Smooth muscle cell (in vitro differentiated cells): ENCODE measurements around the gene OR2W1. TPM values are rescaled to one million over a fixed set of nuclear protein-coding genes. Genes with fewer than 3 reads are reported as not detected.

ENCODE experiments used
- DNase-seq: peaks from one replicate; lab custom pipeline; 2025; ENCODE audit not compliant: unreplicated experiment; lab: John Stamatoyannopoulos, UW
- H2AFZ ChIP-seq: fragments of 200-600 bp; sonication (generic); 2 replicates; pipeline ENCODE4 v1.6.0; 2016; ENCODE audit warnings: antibody characterized with exemption, low read depth, mild to moderate bottlenecking
- H3F3A ChIP-seq: fragments of 200-600 bp; sonication (generic); 2 replicates; pipeline ENCODE4 v1.6.0; 2017; ENCODE audit warnings: antibody characterized with exemption, low read depth
- H3K27ac ChIP-seq: fragments of 200-600 bp; sonication (generic); 2 replicates; pipeline ENCODE4 v1.5.1; 2016; ENCODE audit warnings: low read depth, mild to moderate bottlenecking
- H3K27me3 ChIP-seq: fragments of 200-600 bp; sonication (generic); 2 replicates; pipeline ENCODE4 v1.6.1; 2016; ENCODE audit warnings: low read depth, mild to moderate bottlenecking
- H3K36me3 ChIP-seq: fragments of 200-600 bp; sonication (generic); 2 replicates; pipeline ENCODE4 v1.5.1; 2016; ENCODE audit warnings: low read depth
- H3K4me1 ChIP-seq: fragments of 200-600 bp; sonication (generic); 2 replicates; pipeline ENCODE4 v1.5.1; 2016; ENCODE audit warnings: low read depth
- H3K4me2 ChIP-seq: fragments of 200-600 bp; sonication (generic); 2 replicates; pipeline ENCODE4 v1.6.0; 2016; ENCODE audit warnings: mild to moderate bottlenecking
- H3K4me3 ChIP-seq: fragments of 200-600 bp; sonication (generic); 2 replicates; pipeline ENCODE4 v1.5.1; 2016; ENCODE audit warnings: mild to moderate bottlenecking
- H3K79me2 ChIP-seq: fragments of 200-600 bp; sonication (generic); 2 replicates; pipeline ENCODE4 v1.6.0; 2016; ENCODE audit warnings: low read depth, mild to moderate bottlenecking
- H3K9ac ChIP-seq: fragments of 200-600 bp; sonication (generic); 2 replicates; pipeline ENCODE4 v1.6.0; 2016; ENCODE audit warnings: low read depth
- H3K9me3 ChIP-seq: fragments of 200-600 bp; sonication (generic); replicated peaks from 2 replicates; pipeline ENCODE4 v1.5.1; 2016; ENCODE audit warnings: low read depth
- H4K20me1 ChIP-seq: fragments of 200-600 bp; sonication (generic); 2 replicates; pipeline ENCODE4 v1.6.0; 2016; ENCODE audit warnings: low read depth
- CTCF ChIP-seq: fragments of 200-600 bp; sonication (generic); IDR thresholded peaks from 2 replicates; pipeline ENCODE4 v1.5.1; 2017; ENCODE audit warnings: borderline replicate concordance, mild to moderate bottlenecking, antibody characterized with exemption; ENCODE audit not compliant: insufficient read depth, poor library complexity, severe bottlenecking
- WGBS: methylation state at CpG from one replicate; pipeline ENCODE4 v1.1.7; 2016; ENCODE audit warnings: low lambda C conversion rate; 5-methylcytosine and 5-hydroxymethylcytosine counted together
- polyA plus RNA-seq: library from polyadenylated mRNA; unstranded; fragments of >200 nt; fragmentation: Nextera tagmentation; extraction: Ambion mirVana; gene quantifications from 2 replicates; pipeline ENCODE4 v1.2.1, GENCODE V29; 2016
- total RNA-seq: library from RNA; depleted of rRNA; stranded (reverse); fragments of >200 nt; gene quantifications from 2 replicates; pipeline ENCODE4 v1.2.3, GENCODE V29; 2014

OR2W1 gene
- total and polyA plus RNA-seq, 2 experiments from 2014 or later, result not detected

DNA sequence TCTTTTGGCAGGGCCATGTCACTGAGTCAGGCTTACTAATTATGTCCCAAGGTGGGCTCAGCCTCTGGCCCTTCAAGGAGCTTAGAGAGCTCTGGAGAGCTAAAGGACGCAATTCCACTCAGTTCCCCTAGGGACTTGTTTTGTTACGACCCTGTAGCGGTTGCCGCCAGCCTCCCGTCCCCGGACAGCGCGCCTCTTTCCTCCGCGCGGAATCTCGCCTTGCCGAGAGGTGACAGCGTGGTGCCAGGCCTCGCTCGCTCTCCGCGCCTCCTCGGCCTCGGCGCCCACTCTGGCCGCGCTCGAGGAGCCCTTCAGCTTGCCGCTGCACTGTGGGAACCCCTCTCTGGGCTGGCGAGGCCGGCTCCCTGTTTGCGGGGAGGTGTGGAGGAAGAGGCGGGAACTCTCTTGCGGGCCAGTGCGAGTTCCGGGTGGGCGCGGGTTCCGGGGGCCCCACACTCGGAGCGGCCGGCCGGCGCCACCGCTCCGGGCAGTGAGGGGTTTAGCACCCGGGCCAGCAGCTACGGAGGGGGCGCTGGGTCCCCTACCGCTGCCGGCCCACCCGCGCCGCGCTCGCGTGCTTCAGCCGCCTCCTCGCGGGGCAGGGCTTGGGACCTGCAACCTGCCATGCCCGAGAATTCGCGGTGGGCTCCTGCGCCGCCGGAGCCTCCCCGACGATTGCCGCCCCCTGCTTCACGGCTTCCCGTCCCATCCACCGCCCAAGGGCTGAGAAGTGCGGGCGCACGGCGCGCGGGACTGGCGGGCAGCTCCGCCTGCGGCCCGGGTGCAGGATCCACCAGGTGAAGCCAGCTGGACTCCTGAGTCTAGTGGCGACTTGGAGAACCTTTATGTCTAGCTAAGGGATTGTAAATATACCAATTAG is 30.0 kb downstream of the OR2W1 start:
- Histone ChIP-seq H3K4me1 (peaks cover 5% of the 10 kb centered on the region), H3F3A (no peaks in the 10 kb centered on the region), H3K9me3 (no peaks in the 10 kb centered on the region), H3K4me2 (no peak overlapping the region), H3K4me3 (no peak overlapping the region), H4K20me1 (no peaks in the 10 kb centered on the region), H3K27me3 (peaks cover 23% of the 10 kb centered on the region), H3K9ac (no peak overlapping the region), H2AFZ (no peak overlapping the region), H3K27ac (no peak overlapping the region), H3K36me3 (no peaks in the 10 kb centered on the region), H3K79me2 (no peaks in the 10 kb centered on the region)
- DNase-seq, result no peak
- 99% methylated on average over 75 of the region's 79 CpGs for WGBS
- TF ChIP-seq CTCF, result no peak

DNA sequence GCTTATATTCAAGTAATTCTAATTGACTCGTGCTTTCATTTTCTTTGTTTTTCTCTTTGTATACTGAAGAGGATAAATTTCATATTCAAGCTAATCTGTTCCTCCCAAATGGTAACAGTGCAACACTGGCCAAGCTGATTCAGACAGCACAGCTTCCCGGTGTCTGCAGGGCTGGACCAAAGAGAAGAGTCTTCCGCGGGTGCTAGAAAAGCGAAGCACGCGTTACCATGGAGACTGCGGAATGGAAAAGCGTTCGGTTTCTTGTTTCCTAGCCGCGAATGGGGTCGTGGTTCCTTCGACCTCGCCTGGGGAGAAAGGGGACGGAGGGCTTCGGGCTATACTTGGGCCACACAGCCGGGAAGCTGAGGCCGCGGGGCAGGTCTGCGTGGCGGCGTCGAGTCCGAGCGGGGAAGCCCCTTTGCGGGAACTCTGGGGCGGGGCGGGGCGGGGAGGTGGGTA is 33.7 kb downstream of the OR2W1 start:
- Histone ChIP-seq H3K79me2 (no peaks in the 10 kb centered on the region), H3K4me3 (peak overlapping the region; percentile 65), H2AFZ (peak overlapping the region; percentile 95), H3K36me3 (no peaks in the 10 kb centered on the region), H3K4me1 (peaks cover 5% of the 10 kb centered on the region), H3K4me2 (peak overlapping the region; percentile 84), H4K20me1 (no peaks in the 10 kb centered on the region), H3F3A (no peaks in the 10 kb centered on the region), H3K9ac (peak overlapping the region; percentile 47), H3K27me3 (peaks cover 47% of the 10 kb centered on the region), H3K27ac (no peak overlapping the region), H3K9me3 (no peaks in the 10 kb centered on the region)
- DNase-seq, result no peak
- 2% methylated on average over 29 of the region's 30 CpGs for WGBS
- TF ChIP-seq CTCF, result no peak

DNA sequence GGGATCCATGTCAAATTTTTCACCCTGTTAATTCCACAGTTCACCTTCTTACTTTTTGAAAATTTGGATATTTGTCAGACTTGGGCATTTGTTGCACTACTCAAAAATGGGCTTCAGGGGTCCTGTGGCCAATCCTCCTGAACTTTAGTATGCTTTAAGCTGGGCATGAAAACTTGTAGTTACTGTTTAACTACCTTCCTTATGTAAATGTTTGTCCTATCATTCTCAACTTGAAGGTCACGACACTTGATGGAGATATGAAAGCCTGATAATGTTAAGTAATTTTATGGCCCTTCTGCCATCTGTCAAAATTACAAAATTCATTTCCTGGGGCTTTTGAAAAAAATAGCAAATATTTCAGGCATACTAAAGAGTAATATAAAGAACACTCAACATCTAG is 35.6 kb downstream of the OR2W1 start:
- DNase-seq, result no peak
- WGBS, result 84% methylated on average over 1 of the region's 1 CpG
- no peaks in the 10 kb centered on the region for H3K79me2 ChIP-seq
- no peak overlapping the region for H2AFZ ChIP-seq
- no peaks in the 10 kb centered on the region for H4K20me1 ChIP-seq
- no peaks in the 10 kb centered on the region for H3K9me3 ChIP-seq
- TF ChIP-seq CTCF, result no peak
- H3K9ac ChIP-seq, result no peak overlapping the region
- H3K4me1 ChIP-seq, result peaks cover 5% of the 10 kb centered on the region
- H3K27ac ChIP-seq, result no peak overlapping the region
- no peaks in the 10 kb centered on the region for H3F3A ChIP-seq
- H3K27me3 ChIP-seq, result peaks cover 47% of the 10 kb centered on the region
- H3K36me3 ChIP-seq, result no peaks in the 10 kb centered on the region
- H3K4me3 ChIP-seq, result no peak overlapping the region
- no peak overlapping the region for H3K4me2 ChIP-seq

DNA sequence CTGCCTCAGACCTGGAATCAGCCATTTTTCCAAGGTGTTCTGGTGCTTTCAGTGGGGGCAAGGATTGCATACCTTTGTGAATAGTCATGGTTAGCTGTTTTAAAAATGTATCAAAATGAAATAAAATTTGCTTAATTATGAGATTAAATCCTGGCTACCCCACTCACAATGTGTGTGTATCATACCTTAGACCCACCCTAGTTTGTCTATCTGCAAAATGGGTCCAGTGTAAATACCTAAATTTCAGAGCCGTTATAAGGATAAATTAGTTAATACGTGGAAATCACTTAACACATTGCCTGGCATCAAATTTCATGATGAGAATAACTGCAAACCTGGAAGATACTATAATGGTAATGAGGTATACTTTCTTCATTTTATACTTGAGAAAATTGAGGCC is 36.9 kb downstream of the OR2W1 start:
- Histone ChIP-seq H3K4me1 (peaks cover 5% of the 10 kb centered on the region), H3K9me3 (no peaks in the 10 kb centered on the region), H3K4me2 (no peak overlapping the region), H2AFZ (no peak overlapping the region), H3K36me3 (no peaks in the 10 kb centered on the region), H4K20me1 (no peaks in the 10 kb centered on the region), H3K27ac (no peak overlapping the region), H3K9ac (no peak overlapping the region), H3K27me3 (peaks cover 45% of the 10 kb centered on the region), H3K79me2 (no peaks in the 10 kb centered on the region), H3K4me3 (no peak overlapping the region), H3F3A (no peaks in the 10 kb centered on the region)
- WGBS, result 85% methylated on average over 2 of the region's 2 CpGs
- DNase-seq, result no peak
- no peak for TF ChIP-seq CTCF
